Frontal cortex (tissue), 4 donors: ENCODE data around the gene FUT8. TPM values are rescaled to one million over a fixed set of nuclear protein-coding genes. Genes with fewer than 3 reads are reported as not detected.
"Not testable (repeated sequence)": the region's sequence is repeated elsewhere in the genome, so short reads cannot be mapped to it uniquely, and the experiment has no call there.

Experiments used
- DNase-seq, 2 donors: peaks; one replicate each; pipeline ENCODE4 v3.0.0; 2012; ENCODE audit warnings: low spot score in 2 of 2
- FAIRE-seq: peaks from 2 replicates; lab custom pipeline; 2012; peaks lifted over from hg19 to GRCh38; lab: Jason Lieb, UNC
- total RNA-seq: library from RNA; depleted of rRNA; stranded (reverse); fragments of >200 nt; gene quantifications from one replicate; pipeline ENCODE4 v1.2.3, GENCODE V29; 2014
- donor health status: control.
- donor health status: control.
- donor health status: control.

FUT8 gene
- total RNA-seq, 1 donor from 2014 or later = 197 TPM

- FAIRE-seq = no peak
- no peak for DNase-seq
Measured at GRCh38 chr14:65594153-65594881, 181.8 kb downstream of the FUT8 start.

- FAIRE-seq = no peak
- no peak for DNase-seq
Measured at GRCh38 chr14:65594882-65595237, 182.3 kb downstream of the FUT8 start.

- DNase-seq = no peak
- FAIRE-seq = no peak
Measured at GRCh38 chr14:65599375-65599774, 186.8 kb downstream of the FUT8 start.

- DNase-seq = no peak
- FAIRE-seq = no peak
Measured at GRCh38 chr14:65600742-65601141, 188.2 kb downstream of the FUT8 start.

GRCh38 chr14:65604535-65604934 is 192.0 kb downstream of the FUT8 start:
- DNase-seq = no peak

GRCh38 chr14:65604936-65605335 is 192.4 kb downstream of the FUT8 start:
- FAIRE-seq (no peak), DNase-seq (no peak)

More at GRCh38 chr14:65604535-65604934, 192.0 kb downstream of the FUT8 start:
- no peak for FAIRE-seq

GRCh38 chr14:65606460-65606859 is 193.9 kb downstream of the FUT8 start:
- FAIRE-seq (no peak), DNase-seq (no peak)

- FAIRE-seq = no peak
- no peak for DNase-seq
Measured at GRCh38 chr14:65613131-65613650, 200.7 kb downstream of the FUT8 start.

GRCh38 chr14:65618996-65619395 is 206.5 kb downstream of the FUT8 start:
- DNase-seq = no peak
- no peak for FAIRE-seq

- no peak for DNase-seq
- peak; percentile 55 for FAIRE-seq
Measured at GRCh38 chr14:65620195-65620594, 207.7 kb downstream of the FUT8 start.

- FAIRE-seq = no peak
- no peak for DNase-seq
Measured at GRCh38 chr14:65622703-65623102, 210.2 kb downstream of the FUT8 start.

GRCh38 chr14:65623759-65624158 is 211.2 kb downstream of the FUT8 start:
- FAIRE-seq = no peak
- DNase-seq = no peak

GRCh38 chr14:65627315-65627714 is 214.8 kb downstream of the FUT8 start:
- DNase-seq = no peak
- FAIRE-seq = no peak

GRCh38 chr14:65628664-65629063 is 216.1 kb downstream of the FUT8 start:
- FAIRE-seq = no peak
- DNase-seq = no peak

- DNase-seq (no peak), FAIRE-seq (no peak)
Measured at GRCh38 chr14:65631040-65631439, 218.5 kb downstream of the FUT8 start.

GRCh38 chr14:65632487-65632886 is 220.0 kb downstream of the FUT8 start:
- FAIRE-seq = no peak
- no peak for DNase-seq

- not testable (repeated sequence) for FAIRE-seq, DNase-seq
Measured at GRCh38 chr14:65633666-65634065, 221.1 kb downstream of the FUT8 start.

- DNase-seq (no peak), FAIRE-seq (no peak)
Measured at GRCh38 chr14:65637780-65638179, 225.2 kb downstream of the FUT8 start.

GRCh38 chr14:65639216-65639615 is 226.7 kb downstream of the FUT8 start:
- no peak for FAIRE-seq
- no peak for DNase-seq

GRCh38 chr14:65650826-65651225 is 238.3 kb downstream of the FUT8 start:
- DNase-seq = no peak
- no peak for FAIRE-seq

- FAIRE-seq (no peak), DNase-seq (no peak)
Measured at GRCh38 chr14:65656554-65656953, 244.0 kb downstream of the FUT8 start.

- FAIRE-seq = no peak
- DNase-seq = no peak
Measured at GRCh38 chr14:65658202-65658601, 245.7 kb downstream of the FUT8 start.
